Measurements from ENCODE around the gene RGS6.

RGS6 gene

GRCh38 chr14:72014486-72014885 lies 82.3 kb downstream of the RGS6 start:
- DNase-seq (ENCODE audit: low read depth) = no peak

DNA sequence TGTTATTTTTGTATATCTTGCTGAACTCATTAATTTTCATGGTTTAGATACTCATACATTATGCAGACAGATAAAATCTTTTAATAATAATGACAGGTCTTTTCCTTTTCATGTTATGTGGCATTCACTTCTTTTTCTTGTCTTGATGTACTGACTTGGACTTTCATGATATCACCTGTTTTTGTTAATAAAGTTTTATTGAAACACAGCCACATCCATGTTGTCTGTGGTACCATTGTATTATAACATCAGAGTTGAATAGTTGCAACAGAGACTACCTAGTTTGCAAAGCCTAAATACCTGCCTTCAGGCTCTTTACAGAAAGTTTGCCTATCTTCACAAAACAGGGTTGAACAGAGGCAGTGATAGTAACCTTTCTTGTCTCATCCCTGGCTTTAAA lies 85.1 kb downstream of the RGS6 start:
- DNase-seq (ENCODE audit: low read depth) = no peak

GRCh38 chr14:72023128-72024042 lies 91.2 kb downstream of the RGS6 start:
- no peak for DNase-seq (ENCODE audit: low read depth)

- no peak for DNase-seq (ENCODE audit: low read depth)
These were observed 91.8 kb downstream of the RGS6 start for GRCh38 chr14:72024043-72024407.

DNA sequence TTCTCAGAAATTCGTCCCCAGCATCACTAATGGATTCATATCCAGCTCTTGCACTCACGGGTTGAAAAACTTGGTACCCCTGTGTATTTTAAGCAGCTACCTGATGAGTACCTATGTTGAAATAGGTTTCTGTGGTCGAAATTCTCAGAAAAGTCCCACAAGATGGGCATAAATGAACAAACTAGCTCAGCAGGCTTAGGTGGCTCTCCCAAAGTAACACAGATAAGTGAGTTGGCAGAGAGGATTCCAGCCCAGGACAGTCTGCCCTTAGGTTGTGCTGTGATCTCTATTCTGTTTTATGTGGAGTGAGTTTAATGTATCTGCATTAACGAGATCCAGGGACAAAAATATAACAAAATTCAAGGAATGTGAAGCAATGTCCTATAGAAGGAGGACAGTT lies 92.3 kb downstream of the RGS6 start:
- no peak for DNase-seq (ENCODE audit: low read depth)

GRCh38 chr14:72026536-72026935 lies 94.3 kb downstream of the RGS6 start:
- DNase-seq (ENCODE audit: low read depth) = no peak

- no peak for DNase-seq (ENCODE audit: low read depth)
These were observed 94.8 kb downstream of the RGS6 start for GRCh38 chr14:72027061-72027460.

GRCh38 chr14:72033365-72033764 lies 101.1 kb downstream of the RGS6 start:
- DNase-seq (ENCODE audit: low read depth) = no peak

DNA sequence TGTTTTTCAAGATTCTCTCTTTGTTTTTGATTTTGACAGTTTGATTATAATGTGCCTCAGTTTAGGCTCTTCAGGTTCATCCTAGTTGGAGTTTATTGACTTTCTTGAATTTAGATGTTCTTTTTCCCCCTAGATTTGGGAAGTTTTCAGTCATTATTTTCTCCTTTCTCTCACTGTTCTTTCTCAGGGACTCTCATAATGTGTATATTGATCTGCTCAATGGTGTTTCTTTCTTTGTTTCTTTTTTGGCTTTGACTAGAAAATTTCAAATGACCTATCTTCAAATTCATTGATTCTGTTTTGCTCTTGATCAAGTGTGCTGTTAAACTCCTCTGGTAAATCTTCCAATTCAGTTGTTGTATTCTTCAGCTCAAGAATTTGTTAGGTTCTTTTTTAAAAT lies 108.3 kb downstream of the RGS6 start:
- DNase-seq (ENCODE audit: low read depth) = no peak

DNA sequence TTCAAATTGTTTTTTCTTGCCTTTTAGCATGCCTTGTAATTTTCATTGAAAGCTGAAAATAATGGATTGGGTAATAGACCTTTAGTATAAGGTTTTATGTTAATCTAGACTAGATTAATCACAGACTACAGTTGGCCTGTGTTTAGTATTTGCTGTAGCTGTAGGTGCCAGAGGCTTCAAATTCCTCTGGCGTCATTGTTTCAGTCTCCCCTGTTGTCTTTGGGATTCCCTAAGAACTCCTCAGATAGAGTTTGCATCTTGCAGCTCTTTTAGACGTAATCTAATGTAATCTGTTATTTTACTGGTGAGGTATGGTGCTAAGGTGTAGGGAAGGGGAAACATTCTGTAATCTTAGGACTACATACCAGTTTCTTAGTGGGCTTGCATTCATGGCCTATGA lies 113.0 kb downstream of the RGS6 start:
- DNase-seq (ENCODE audit: low read depth) = no peak

DNA sequence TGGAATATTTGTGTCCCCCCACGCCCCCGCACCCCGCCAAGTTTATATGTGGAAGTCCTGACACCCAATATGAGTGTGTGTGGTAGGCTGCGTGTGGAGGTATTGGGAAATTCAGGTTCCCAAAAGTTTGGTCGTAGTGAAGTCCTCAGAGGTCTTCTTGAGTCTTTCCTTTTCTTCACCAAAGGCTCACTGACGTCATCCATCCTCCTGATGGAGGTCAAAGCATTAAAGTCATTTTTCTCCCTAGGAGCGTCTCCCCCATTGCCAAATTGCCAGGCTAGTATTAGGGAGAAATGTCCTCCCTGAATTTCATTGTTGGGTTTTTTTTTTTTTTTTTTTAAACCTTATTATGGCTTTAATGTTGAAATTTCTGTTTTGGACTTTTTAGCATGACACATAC lies 113.7 kb downstream of the RGS6 start:
- DNase-seq (ENCODE audit: low read depth) = no peak

- no peak for DNase-seq (ENCODE audit: low read depth)
These were observed 117.2 kb downstream of the RGS6 start for GRCh38 chr14:72049462-72049861.

DNA sequence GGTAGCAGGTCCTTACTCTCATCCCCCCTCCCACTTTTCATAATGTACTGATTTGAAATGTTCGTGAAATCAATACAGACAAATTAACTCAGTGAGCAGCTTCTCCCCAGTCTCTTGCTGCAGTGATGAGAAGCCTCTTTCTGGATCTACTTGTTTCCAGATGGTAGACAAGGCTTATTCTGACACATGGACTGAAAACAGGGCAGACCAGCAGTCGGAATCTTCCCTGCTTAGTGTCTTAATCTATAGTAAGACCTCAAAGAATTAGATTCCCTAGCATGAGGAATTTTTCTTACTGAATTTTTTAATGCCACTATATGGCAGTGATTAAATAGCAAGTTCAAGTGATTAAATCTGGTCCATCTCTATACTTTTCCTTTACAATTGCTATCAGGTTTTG lies 120.1 kb downstream of the RGS6 start:
- DNase-seq (ENCODE audit: low read depth) = no peak

GRCh38 chr14:72053651-72054050 lies 121.4 kb downstream of the RGS6 start:
- no peak for DNase-seq (ENCODE audit: low read depth)

- no peak for DNase-seq (ENCODE audit: low read depth)
These were observed 122.7 kb downstream of the RGS6 start for GRCh38 chr14:72054911-72055310.

GRCh38 chr14:72057701-72058285 lies 125.6 kb downstream of the RGS6 start:
- DNase-seq (ENCODE audit: low read depth) = no peak

DNA sequence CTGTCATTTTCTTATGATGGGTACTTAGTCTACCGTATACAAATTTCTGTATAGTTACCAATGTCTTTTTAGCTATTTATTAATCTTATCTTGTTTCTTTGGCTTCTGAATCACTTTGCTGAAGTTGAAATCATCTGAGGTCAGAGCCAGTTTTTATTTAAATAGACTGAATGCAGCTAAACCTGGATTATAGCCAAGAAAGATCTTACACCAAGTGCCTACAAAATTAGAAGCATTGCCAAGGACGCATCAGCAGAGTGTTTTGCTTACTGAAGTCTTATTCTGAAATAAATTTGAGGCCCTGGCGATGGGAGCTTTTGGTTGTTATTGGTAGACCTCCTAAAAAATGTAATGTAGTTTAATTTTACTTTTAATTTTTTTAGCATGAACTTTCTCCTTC lies 128.2 kb downstream of the RGS6 start:
- DNase-seq (ENCODE audit: low read depth) = no peak

DNA sequence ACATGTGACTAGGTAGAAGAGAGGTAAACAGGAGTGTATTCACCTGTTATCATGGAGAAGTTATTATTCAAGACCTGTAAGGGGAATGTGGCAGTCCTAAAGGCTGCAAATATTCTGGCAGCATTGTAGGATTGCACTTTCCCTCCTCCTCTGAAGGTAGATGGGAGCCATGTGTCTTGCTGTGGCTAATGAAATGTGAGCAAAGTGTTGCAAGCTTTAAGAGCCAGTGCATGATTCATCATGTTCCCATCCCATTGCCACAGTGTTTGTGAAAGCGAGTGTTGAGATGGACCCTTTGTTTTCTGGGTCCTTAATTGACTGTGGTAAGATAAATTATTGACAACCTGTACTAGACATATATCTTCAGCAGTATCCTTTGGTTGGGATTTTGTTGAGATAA lies 128.7 kb downstream of the RGS6 start:
- DNase-seq (ENCODE audit: low read depth) = no peak

- no peak for DNase-seq (ENCODE audit: low read depth)
These were observed 129.5 kb downstream of the RGS6 start for GRCh38 chr14:72061718-72062117.

DNA sequence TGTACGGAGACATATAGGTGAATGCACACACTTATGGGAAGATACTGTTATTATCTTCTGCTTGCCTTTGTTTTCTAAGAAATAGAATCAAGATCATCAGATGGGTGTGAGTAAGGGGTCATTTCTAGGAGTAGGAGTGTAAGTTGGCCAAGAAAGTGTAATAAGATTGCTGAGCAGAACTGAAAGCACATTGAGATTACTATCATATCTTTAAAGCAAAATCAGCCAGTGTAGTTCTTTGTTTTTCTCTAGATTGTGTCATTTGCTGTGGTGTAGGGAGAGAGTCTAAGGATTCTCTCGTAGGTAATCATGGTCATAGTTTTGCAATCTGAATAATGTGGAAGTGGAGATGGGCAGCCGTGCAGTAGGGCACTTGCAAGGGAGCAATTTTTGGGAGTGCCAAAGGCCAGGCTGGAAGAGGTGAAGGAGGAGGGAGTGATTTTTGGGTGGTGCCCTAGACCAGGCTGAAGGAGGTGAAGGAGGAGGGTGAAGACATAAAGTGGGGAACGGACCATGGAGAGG lies 131.6 kb downstream of the RGS6 start:
- no peak for DNase-seq (ENCODE audit: low read depth)

- no peak for DNase-seq (ENCODE audit: low read depth)
These were observed 132.3 kb downstream of the RGS6 start for GRCh38 chr14:72064501-72064900.

- DNase-seq (ENCODE audit: low read depth) = no peak
These were observed 138.2 kb downstream of the RGS6 start for GRCh38 chr14:72070458-72070857.

DNA sequence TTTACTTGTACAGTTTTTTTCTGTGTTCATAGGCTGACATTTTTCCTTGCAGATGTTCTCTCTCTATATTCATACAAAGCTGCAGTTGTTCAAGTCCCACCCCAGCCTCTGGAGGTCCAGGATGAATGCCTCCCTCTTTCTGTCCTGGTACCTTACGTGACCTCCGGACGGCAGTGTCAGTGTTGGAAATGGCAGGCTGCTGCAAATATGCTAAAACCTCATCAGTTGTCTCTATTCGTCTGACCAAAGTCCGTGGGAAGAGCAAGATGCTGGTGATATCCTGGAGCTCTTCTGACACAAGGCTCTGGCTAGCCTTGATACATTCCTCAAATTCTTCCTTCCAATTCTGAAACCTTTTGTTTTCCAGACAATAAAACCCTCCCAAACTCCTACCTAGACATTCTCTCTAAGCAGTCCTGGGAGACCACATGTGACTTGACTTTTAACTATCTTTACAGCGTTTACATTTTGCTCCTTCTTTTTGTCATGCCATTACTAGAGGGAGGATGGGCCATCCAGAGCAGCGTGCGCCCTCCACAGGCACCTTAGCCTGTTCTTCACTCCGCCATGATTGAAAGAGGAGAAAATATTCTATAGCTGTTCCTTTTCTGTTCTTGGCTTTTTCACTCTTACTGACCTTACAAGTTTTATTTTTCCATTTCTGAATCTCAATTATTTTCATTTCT lies 143.6 kb downstream of the RGS6 start:
- DNase-seq (ENCODE audit: low read depth) = no peak
